Measurements from ENCODE around the gene ANXA2. TPM values are rescaled to one million over a fixed set of nuclear protein-coding genes. Genes with fewer than 3 reads are reported as not detected.

Gene ANXA2
- total and polyA plus RNA-seq, 2 experiments from 2014 or later, result 4,692 to 6,052 TPM

- H3F3A ChIP-seq (ENCODE audit: insufficient read depth), result peaks cover 68% of the 10 kb centered on the region
- peak overlapping the region; percentile 79 for H3K4me2 ChIP-seq (ENCODE audit: unreplicated experiment)
- no peaks in the 10 kb centered on the region for H4K20me1 ChIP-seq (ENCODE audit: insufficient read depth)
- H3K79me2 ChIP-seq (ENCODE audit: insufficient read depth), result peaks cover 41% of the 10 kb centered on the region
- 0% methylated on average over 1 of the region's 1 CpG for WGBS, 2 experiments (ENCODE audit: low coverage in 1 of 2, low lambda C conversion rate in 2 of 2, missing lambda C conversion rate in 2 of 2)
- H3K9me3 ChIP-seq (ENCODE audit: low read depth), result no peaks in the 10 kb centered on the region
- no peaks in the 10 kb centered on the region for H3K9me2 ChIP-seq (ENCODE audit: insufficient read depth)
- H3K27me3 ChIP-seq (replicated peaks; ENCODE audit: insufficient read depth), result no peaks in the 10 kb centered on the region
- H3K4me3 ChIP-seq, result peak overlapping the region; percentile 95
- peak overlapping the region; percentile 99 for H3K9ac ChIP-seq
- in situ Hi-C loops (cut with MboI), result no loop called here
- H3K27ac ChIP-seq, result peak overlapping the region; percentile 100
- 0 out of 2 replicates have a peak overlapping the region, but pooled peaks have one; percentile 11 for H2AFZ ChIP-seq
- TF ChIP-seq EZH2 (IDR thresholded peaks at IDR 0.05; ENCODE audit: insufficient read depth, poor library complexity, severe bottlenecking) (no peak), EZH2phosphoT487 (IDR thresholded peaks at IDR 0.05; ENCODE audit: insufficient read depth, low read depth) (no peak)
- peaks cover 20% of the 10 kb centered on the region for H3K36me3 ChIP-seq (ENCODE audit: low read depth)
- DNase-seq, result peak; percentile 82
- peaks cover 42% of the 10 kb centered on the region for H3K4me1 ChIP-seq (ENCODE audit: insufficient read depth)
Observed at GRCh38 chr15:60399931-60400330, 2.1 kb upstream of the ANXA2 start.

DNA sequence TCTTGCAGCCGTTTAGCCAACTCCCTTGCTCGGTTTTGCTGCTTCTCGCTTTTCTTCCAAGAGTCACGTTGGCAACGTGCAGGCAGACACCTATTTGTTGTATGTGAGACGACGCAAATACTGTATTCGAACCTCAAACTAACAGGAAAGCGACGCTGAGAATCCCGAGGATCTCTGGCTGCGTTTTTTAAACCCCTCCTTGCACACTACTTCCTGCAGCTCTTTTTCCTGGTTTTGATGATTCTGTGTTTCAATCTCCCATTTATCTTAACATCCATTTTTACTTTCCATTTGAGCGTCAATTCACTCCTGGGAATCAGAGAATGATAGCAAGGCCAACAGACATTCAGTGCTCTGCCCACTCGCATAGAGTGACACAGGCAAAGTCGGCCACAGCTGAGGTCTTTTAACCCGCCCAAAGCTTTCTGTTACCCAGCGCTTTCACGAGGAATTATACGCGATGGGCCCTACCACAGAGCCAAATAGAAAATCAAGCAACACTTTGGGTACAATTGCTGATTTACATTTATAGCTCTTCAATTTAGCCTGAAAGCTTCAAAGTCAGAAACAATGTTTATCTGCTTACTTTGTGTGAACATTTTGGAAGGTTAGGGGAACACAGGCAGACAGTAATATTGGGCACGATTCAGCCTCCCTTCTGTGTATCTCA, 1.6 kb upstream of the ANXA2 start:
- no peaks in the 10 kb centered on the region for H3K9me2 ChIP-seq (ENCODE audit: insufficient read depth)
- in situ Hi-C loops (cut with MboI), result no loop called here
- peaks cover 42% of the 10 kb centered on the region for H3K4me1 ChIP-seq (ENCODE audit: insufficient read depth)
- TF ChIP-seq EZH2phosphoT487 (IDR thresholded peaks at IDR 0.05; ENCODE audit: insufficient read depth, low read depth) (no peak), EZH2 (IDR thresholded peaks at IDR 0.05; ENCODE audit: insufficient read depth, poor library complexity, severe bottlenecking) (no peak)
- 2 to 3% methylated on average over 19 to 21 of the region's 21 CpGs for WGBS, 2 experiments (ENCODE audit: low coverage in 1 of 2, low lambda C conversion rate in 2 of 2, missing lambda C conversion rate in 2 of 2)
- peaks cover 73% of the 10 kb centered on the region for H3F3A ChIP-seq (ENCODE audit: insufficient read depth)
- peak overlapping the region; percentile 79 for H3K4me2 ChIP-seq (ENCODE audit: unreplicated experiment)
- H4K20me1 ChIP-seq (ENCODE audit: insufficient read depth), result no peaks in the 10 kb centered on the region
- H3K36me3 ChIP-seq (ENCODE audit: low read depth), result peaks cover 25% of the 10 kb centered on the region
- H3K9ac ChIP-seq, result peak overlapping the region; percentile 99
- H3K27ac ChIP-seq, result peak overlapping the region; percentile 100
- peak overlapping the region; percentile 95 for H3K4me3 ChIP-seq
- H3K9me3 ChIP-seq (ENCODE audit: low read depth), result no peaks in the 10 kb centered on the region
- H3K79me2 ChIP-seq (ENCODE audit: insufficient read depth), result peaks cover 47% of the 10 kb centered on the region
- no peaks in the 10 kb centered on the region for H3K27me3 ChIP-seq (replicated peaks; ENCODE audit: insufficient read depth)
- peak overlapping the region; percentile 11 for H2AFZ ChIP-seq
- peak; percentile 63 for DNase-seq

GRCh38 chr15:60396958-60397771, 621 bp downstream of the ANXA2 start:
- Histone ChIP-seq H3K4me3 (peak overlapping the region; percentile 95), H3K27ac (peak overlapping the region; percentile 100), H4K20me1 (ENCODE audit: insufficient read depth) (no peaks in the 10 kb centered on the region), H3K36me3 (ENCODE audit: low read depth) (peaks cover 36% of the 10 kb centered on the region), H3K9me2 (ENCODE audit: insufficient read depth) (no peaks in the 10 kb centered on the region), H3K79me2 (ENCODE audit: insufficient read depth) (peaks cover 68% of the 10 kb centered on the region), H3K27me3 (replicated peaks; ENCODE audit: insufficient read depth) (no peaks in the 10 kb centered on the region), H2AFZ (no peak overlapping the region), H3K4me2 (ENCODE audit: unreplicated experiment) (peak overlapping the region; percentile 100), H3F3A (ENCODE audit: insufficient read depth) (peaks cover 76% of the 10 kb centered on the region), H3K4me1 (ENCODE audit: insufficient read depth) (peaks cover 44% of the 10 kb centered on the region), H3K9ac (peak overlapping the region; percentile 99), H3K9me3 (ENCODE audit: low read depth) (no peaks in the 10 kb centered on the region)
- TF ChIP-seq EZH2phosphoT487 (IDR thresholded peaks at IDR 0.05; ENCODE audit: insufficient read depth, low read depth) (no peak), EZH2 (IDR thresholded peaks at IDR 0.05; ENCODE audit: insufficient read depth, poor library complexity, severe bottlenecking) (no peak)
- WGBS, 2 experiments (ENCODE audit: low coverage in 1 of 2, low lambda C conversion rate in 2 of 2, missing lambda C conversion rate in 2 of 2), result 0 to 1% methylated on average over 16 to 37 of the region's 37 CpGs
- peak; percentile 95 for DNase-seq
- in situ Hi-C loops (cut with MboI), result no loop called here

- WGBS, 2 experiments (ENCODE audit: low coverage in 1 of 2, low lambda C conversion rate in 2 of 2, missing lambda C conversion rate in 2 of 2), result 1 to 2% methylated on average over 5 of the region's 5 CpGs
- DNase-seq, result peak; percentile 60
- H4K20me1 ChIP-seq (ENCODE audit: insufficient read depth), result no peaks in the 10 kb centered on the region
Observed at GRCh38 chr15:60396560-60396957, 1.2 kb downstream of the ANXA2 start.

More at GRCh38 chr15:60396560-60396957, 1.2 kb downstream of the ANXA2 start:
- peak overlapping the region; percentile 95 for H3K4me3 ChIP-seq
- no peaks in the 10 kb centered on the region for H3K27me3 ChIP-seq (replicated peaks; ENCODE audit: insufficient read depth)
- peaks cover 76% of the 10 kb centered on the region for H3F3A ChIP-seq (ENCODE audit: insufficient read depth)
- H3K4me2 ChIP-seq (ENCODE audit: unreplicated experiment), result peak overlapping the region; percentile 100
- in situ Hi-C loops (cut with MboI), result no loop called here
- H3K9me3 ChIP-seq (ENCODE audit: low read depth), result no peaks in the 10 kb centered on the region
- no peaks in the 10 kb centered on the region for H3K9me2 ChIP-seq (ENCODE audit: insufficient read depth)
- H3K36me3 ChIP-seq (ENCODE audit: low read depth), result peaks cover 42% of the 10 kb centered on the region
- TF ChIP-seq EZH2phosphoT487 (IDR thresholded peaks at IDR 0.05; ENCODE audit: insufficient read depth, low read depth), result no peak
- H3K4me1 ChIP-seq (ENCODE audit: insufficient read depth), result peaks cover 44% of the 10 kb centered on the region
- peak overlapping the region; percentile 99 for H3K9ac ChIP-seq
- peaks cover 72% of the 10 kb centered on the region for H3K79me2 ChIP-seq (ENCODE audit: insufficient read depth)
- H2AFZ ChIP-seq, result no peak overlapping the region
- H3K27ac ChIP-seq, result peak overlapping the region; percentile 100

All from GM23248 (cell line).